Vagina (tissue), 2 donors: ENCODE data around the gene GAS7. TPM values are rescaled to one million over a fixed set of nuclear protein-coding genes. Genes with fewer than 3 reads are reported as not detected.

Source experiments
- DNase-seq, 2 donors: peaks; one replicate each; pipeline ENCODE4 v3.0.0-alpha.2; 2017; ENCODE audit errors: extremely low spot score in 2 of 2
- H3K27ac ChIP-seq: fragments of 200-600 bp; sonication (generic); one replicate; pipeline ENCODE4 v1.5.1; 2019
- H3K27me3 ChIP-seq: fragments of 200-600 bp; sonication (generic); one replicate; pipeline ENCODE4 v1.5.1; 2019
- H3K36me3 ChIP-seq, 2 donors: fragments of 200-600 bp; sonication (generic); one replicate each; pipeline ENCODE4 v1.5.1; 2017 to 2019
- H3K4me1 ChIP-seq: fragments of 200-600 bp; sonication (generic); one replicate; pipeline ENCODE4 v1.5.1; 2019
- H3K4me3 ChIP-seq, 2 donors: fragments of 200-600 bp; sonication (generic); 1 replicate in 1 of 2; 2 replicates in 1 of 2; pipeline ENCODE4 v1.5.1; 2016 to 2019
- H3K9me3 ChIP-seq: fragments of 200-600 bp; sonication (generic); one replicate; pipeline ENCODE4 v1.5.1; 2019
- POLR2A ChIP-seq, 2 donors: fragments of 450-650 bp; IDR thresholded peaks; one replicate each; pipeline ENCODE4 v1.6.1; 2017; ENCODE audit warnings: antibody characterized with exemption in 2 of 2, mild to moderate bottlenecking in 2 of 2, moderate library complexity in 2 of 2
- POLR2AphosphoS5 ChIP-seq, 2 donors: sonication (generic); formaldehyde crosslinking; IDR thresholded peaks; one replicate each; pipeline ENCODE4 v1.9.0; 2017; ENCODE audit warnings: antibody characterized with exemption in 2 of 2, mild to moderate bottlenecking in 2 of 2, low read depth in 1 of 2; ENCODE audit not compliant: insufficient read depth in 1 of 2
- intact Hi-C: fragments of 100-400 bp; cut with DNase I; formaldehyde crosslinking; loops from one replicate; pipeline ENCODE4 v1.15.1; 2023
- total RNA-seq: library from RNA; depleted of rRNA; stranded (reverse); fragments of >200 nt; gene quantifications from one replicate; pipeline ENCODE4 v1.2.3, GENCODE V29; 2016
- TF ChIP-seq, protein P1 (sequence below), 3 experiments: fragments of 450-650 bp in 2 of 3; fragments of 200-600 bp in 1 of 3; sonication (generic) in 1 of 3; IDR thresholded peaks; one replicate each; pipeline ENCODE4 v1.5.1; 2017 to 2019; ENCODE audit warnings: antibody characterized with exemption in 3 of 3, mild to moderate bottlenecking in 2 of 3, moderate library complexity in 2 of 3

The GAS7 gene
- total RNA-seq, 1 donor from 2014 or later: 47.1 TPM

DNA sequence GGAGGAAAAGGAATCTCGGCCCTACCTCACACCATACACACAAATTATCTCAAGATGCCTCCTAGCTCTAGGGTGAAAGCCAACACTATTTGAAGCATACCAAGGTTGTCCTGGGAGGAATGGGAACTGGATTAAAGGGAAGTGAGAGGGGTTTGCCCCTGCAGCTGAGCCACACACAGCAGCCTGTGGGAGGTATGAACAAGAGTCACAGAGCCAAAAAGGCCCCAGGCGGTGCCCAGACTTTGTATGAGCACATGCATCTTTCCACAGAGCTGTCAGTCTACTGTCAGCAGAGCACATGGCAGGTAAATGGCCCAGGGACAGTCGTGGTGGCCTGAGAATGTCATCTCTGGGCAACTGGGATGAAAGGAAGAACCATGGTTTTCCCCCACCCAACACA is 262.3 kb downstream of the GAS7 start:
- H3K4me1 ChIP-seq: peaks cover 29% of the 10 kb centered on the region
- TF ChIP-seq POLR2AphosphoS5 (IDR thresholded peaks at IDR 0.05; ENCODE audit: insufficient read depth in 1 of 2, low read depth in 1 of 2): no peak
- TF ChIP-seq POLR2A (IDR thresholded peaks at IDR 0.05): no peak
- TF ChIP-seq, protein P1, sequence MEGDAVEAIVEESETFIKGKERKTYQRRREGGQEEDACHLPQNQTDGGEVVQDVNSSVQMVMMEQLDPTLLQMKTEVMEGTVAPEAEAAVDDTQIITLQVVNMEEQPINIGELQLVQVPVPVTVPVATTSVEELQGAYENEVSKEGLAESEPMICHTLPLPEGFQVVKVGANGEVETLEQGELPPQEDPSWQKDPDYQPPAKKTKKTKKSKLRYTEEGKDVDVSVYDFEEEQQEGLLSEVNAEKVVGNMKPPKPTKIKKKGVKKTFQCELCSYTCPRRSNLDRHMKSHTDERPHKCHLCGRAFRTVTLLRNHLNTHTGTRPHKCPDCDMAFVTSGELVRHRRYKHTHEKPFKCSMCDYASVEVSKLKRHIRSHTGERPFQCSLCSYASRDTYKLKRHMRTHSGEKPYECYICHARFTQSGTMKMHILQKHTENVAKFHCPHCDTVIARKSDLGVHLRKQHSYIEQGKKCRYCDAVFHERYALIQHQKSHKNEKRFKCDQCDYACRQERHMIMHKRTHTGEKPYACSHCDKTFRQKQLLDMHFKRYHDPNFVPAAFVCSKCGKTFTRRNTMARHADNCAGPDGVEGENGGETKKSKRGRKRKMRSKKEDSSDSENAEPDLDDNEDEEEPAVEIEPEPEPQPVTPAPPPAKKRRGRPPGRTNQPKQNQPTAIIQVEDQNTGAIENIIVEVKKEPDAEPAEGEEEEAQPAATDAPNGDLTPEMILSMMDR (IDR thresholded peaks at IDR 0.05): no peak
- no peaks in the 10 kb centered on the region for H3K27me3 ChIP-seq
- H3K36me3 ChIP-seq: peaks cover 0 to 12% of the 10 kb centered on the region in 2 donors
- no peaks in the 10 kb centered on the region for H3K9me3 ChIP-seq
- H3K27ac ChIP-seq: peak overlapping the region; percentile 34
- no peak for DNase-seq
- H3K4me3 ChIP-seq: no peak overlapping the region
- intact Hi-C loops: no loop called here

DNA sequence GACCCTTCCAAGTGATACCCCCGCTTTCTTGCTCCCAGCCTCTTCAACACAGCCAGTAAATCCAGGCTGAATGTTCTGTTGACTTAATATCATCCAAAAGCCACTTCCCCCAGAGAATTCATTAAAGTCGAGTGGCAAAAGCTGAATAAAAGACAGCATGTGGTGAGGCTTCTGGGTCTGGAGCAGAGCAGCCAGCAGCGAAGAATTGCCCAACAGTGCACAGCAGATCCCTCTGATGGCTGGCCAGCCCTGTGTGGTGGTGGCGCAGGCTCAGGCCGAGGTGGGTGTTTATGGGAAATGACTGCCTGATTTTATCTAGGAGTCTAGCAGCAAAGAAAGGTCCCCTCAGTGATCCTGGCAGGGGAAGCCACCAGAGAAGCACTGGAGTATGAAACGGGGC is 263.0 kb downstream of the GAS7 start:
- TF ChIP-seq POLR2A (IDR thresholded peaks at IDR 0.05) (no peak), POLR2AphosphoS5 (IDR thresholded peaks at IDR 0.05; ENCODE audit: insufficient read depth in 1 of 2, low read depth in 1 of 2) (peak in 1 of 2 donors; percentile 39)
- H3K27ac ChIP-seq: peak overlapping the region; percentile 34
- peaks cover 0 to 12% of the 10 kb centered on the region in 2 donors for H3K36me3 ChIP-seq
- peaks cover 29% of the 10 kb centered on the region for H3K4me1 ChIP-seq
- no peak overlapping the region for H3K4me3 ChIP-seq
- no peaks in the 10 kb centered on the region for H3K27me3 ChIP-seq
- no peak for DNase-seq
- no peaks in the 10 kb centered on the region for H3K9me3 ChIP-seq
- intact Hi-C loops: no loop called here

GRCh38 chr17:9934331-9934730 is 264.1 kb downstream of the GAS7 start:
- Histone ChIP-seq H3K4me3 (no peak overlapping the region), H3K9me3 (no peaks in the 10 kb centered on the region), H3K4me1 (peaks cover 29% of the 10 kb centered on the region), H3K36me3 (peaks cover 0 to 3% of the 10 kb centered on the region in 2 donors), H3K27ac (peak overlapping the region; percentile 34), H3K27me3 (no peaks in the 10 kb centered on the region)
- TF ChIP-seq, protein P1 (IDR thresholded peaks at IDR 0.05): no peak
- TF ChIP-seq POLR2AphosphoS5 (IDR thresholded peaks at IDR 0.05; ENCODE audit: insufficient read depth in 1 of 2, low read depth in 1 of 2) (no peak), POLR2A (IDR thresholded peaks at IDR 0.05) (no peak)
- intact Hi-C loops: loop anchor here (5.0 kb wide), 1 partner anchor 937 kb away; no protein-coding TSS in a partner anchor
- DNase-seq: no peak

DNA sequence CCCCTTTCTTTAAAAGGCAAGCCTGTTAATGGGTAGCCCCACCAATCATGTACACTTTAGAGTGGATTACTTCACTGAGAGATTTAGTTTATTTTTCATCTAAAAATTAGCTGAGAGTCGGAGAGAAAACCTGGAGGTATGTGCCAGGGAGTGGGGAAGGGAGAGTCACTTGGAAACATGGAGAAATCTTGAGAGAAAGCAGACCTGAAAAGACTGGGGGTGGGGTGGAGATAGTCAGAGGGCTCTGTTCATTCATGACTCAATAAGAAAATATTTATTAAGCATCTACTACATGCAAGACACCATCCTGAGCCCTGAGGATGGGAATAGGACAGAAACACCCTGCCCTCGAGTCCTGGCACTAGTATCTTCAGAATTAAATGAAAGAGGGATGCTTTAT is 265.9 kb downstream of the GAS7 start:
- Histone ChIP-seq H3K4me1 (peaks cover 29% of the 10 kb centered on the region), H3K36me3 (no peaks in the 10 kb centered on the region), H3K4me3 (no peak overlapping the region), H3K27me3 (no peaks in the 10 kb centered on the region), H3K27ac (no peak overlapping the region), H3K9me3 (no peaks in the 10 kb centered on the region)
- TF ChIP-seq POLR2A (IDR thresholded peaks at IDR 0.05) (no peak), POLR2AphosphoS5 (IDR thresholded peaks at IDR 0.05; ENCODE audit: insufficient read depth in 1 of 2, low read depth in 1 of 2) (no peak)
- TF ChIP-seq, protein P1 (IDR thresholded peaks at IDR 0.05): no peak
- intact Hi-C loops: loop anchor here (5.0 kb wide), 1 partner anchor 935 kb away; no protein-coding TSS in a partner anchor
- no peak for DNase-seq

GRCh38 chr17:9931144-9931741 is 267.2 kb downstream of the GAS7 start:
- intact Hi-C loops: loop anchor here (5.0 kb wide), 1 partner anchor 934 kb away; no protein-coding TSS in a partner anchor

More at GRCh38 chr17:9931144-9931741, 267.2 kb downstream of the GAS7 start:
- TF ChIP-seq, protein P1 (IDR thresholded peaks at IDR 0.05): no peak
- TF ChIP-seq POLR2A (IDR thresholded peaks at IDR 0.05) (no peak), POLR2AphosphoS5 (IDR thresholded peaks at IDR 0.05; ENCODE audit: insufficient read depth in 1 of 2, low read depth in 1 of 2) (no peak)
- no peak overlapping the region for H3K27ac ChIP-seq
- H3K27me3 ChIP-seq: no peaks in the 10 kb centered on the region
- H3K4me1 ChIP-seq: peaks cover 17% of the 10 kb centered on the region
- no peak overlapping the region for H3K4me3 ChIP-seq
- H3K9me3 ChIP-seq: no peaks in the 10 kb centered on the region
- DNase-seq: no peak
- no peaks in the 10 kb centered on the region for H3K36me3 ChIP-seq
